Osteoblast (primary cell): Measurements from ENCODE around the gene PACSIN2. TPM values are rescaled to one million over a fixed set of nuclear protein-coding genes. Genes with fewer than 3 reads are reported as not detected.
A peak's percentile ranks its signal among the peaks of the same experiment; 100 is the strongest.

ENCODE experiments used
- DNase-seq: peaks from one replicate; pipeline ENCODE4 v3.0.0; 2011; ENCODE audit warnings: low spot score, mixed read lengths; ENCODE audit not compliant: insufficient read length; ENCODE audit errors: missing footprints
- H2AFZ ChIP-seq: 2 replicates; pipeline ENCODE4 v1.6.0; 2011; ENCODE audit warnings: mild to moderate bottlenecking, low read length
- H3K27ac ChIP-seq: 2 replicates; pipeline ENCODE4 v1.5.1; 2011; ENCODE audit warnings: mild to moderate bottlenecking, low read depth, low read length, moderate library complexity
- H3K27me3 ChIP-seq: 2 replicates; pipeline ENCODE4 v1.6.0; 2012; ENCODE audit warnings: mild to moderate bottlenecking, control low read depth, inconsistent platforms, low read length, moderate library complexity; ENCODE audit not compliant: insufficient read depth
- H3K36me3 ChIP-seq: 2 replicates; pipeline ENCODE4 v1.5.1; 2011; ENCODE audit warnings: mild to moderate bottlenecking, low read length, control low read depth, moderate library complexity; ENCODE audit not compliant: insufficient read depth
- H3K4me1 ChIP-seq: 2 replicates; pipeline ENCODE4 v1.5.1; 2011; ENCODE audit warnings: mild to moderate bottlenecking, low read length, control low read depth, moderate library complexity; ENCODE audit not compliant: insufficient read depth
- H3K4me2 ChIP-seq: 2 replicates; pipeline ENCODE4 v1.6.0; 2011; ENCODE audit warnings: mild to moderate bottlenecking, low read length; ENCODE audit not compliant: insufficient read depth
- H3K4me3 ChIP-seq: fragments of 200-600 bp; sonication (generic); 3 replicates; pipeline ENCODE4 v1.5.1; 2012; ENCODE audit warnings: mild to moderate bottlenecking, low read length, inconsistent platforms; ENCODE audit not compliant: insufficient read depth
- H3K79me2 ChIP-seq: 2 replicates; pipeline ENCODE4 v1.6.0; 2012; ENCODE audit warnings: mild to moderate bottlenecking, low read length, control low read depth, inconsistent platforms; ENCODE audit not compliant: insufficient read depth
- H3K9me3 ChIP-seq: 2 replicates; pipeline ENCODE4 v1.5.1; 2011; ENCODE audit warnings: low read depth, low read length, control low read depth
- H4K20me1 ChIP-seq: 2 replicates; pipeline ENCODE4 v1.6.0; 2012; ENCODE audit warnings: mild to moderate bottlenecking, low read length, control low read depth; ENCODE audit not compliant: insufficient read depth
- CTCF ChIP-seq: IDR thresholded peaks from 2 replicates; pipeline ENCODE4 v1.5.1; 2011; ENCODE audit warnings: mild to moderate bottlenecking, low read depth, low read length, moderate library complexity; ENCODE audit errors: extremely low read depth
- total RNA-seq: library from RNA; depleted of rRNA; stranded (reverse); fragments of >200 nt; gene quantifications from 2 replicates; pipeline ENCODE4 v1.2.3, GENCODE V29; 2012

Gene PACSIN2
- total RNA-seq, 1 donor = 38.0 TPM

- Histone ChIP-seq H3K36me3 (peaks cover 65% of the 10 kb centered on the region), H3K9me3 (no peaks in the 10 kb centered on the region), H3K4me2 (no peak overlapping the region), H3K27me3 (no peaks in the 10 kb centered on the region), H3K4me3 (no peak overlapping the region), H3K4me1 (no peaks in the 10 kb centered on the region), H3K79me2 (no peaks in the 10 kb centered on the region), H3K27ac (no peak overlapping the region), H2AFZ (no peak overlapping the region), H4K20me1 (peaks cover 11% of the 10 kb centered on the region)
- DNase-seq = peak; percentile 68
- no peak for TF ChIP-seq CTCF
Measured at GRCh38 chr22:42881298-42881697, 133.7 kb downstream of the PACSIN2 start.

- Histone ChIP-seq H3K36me3 (peaks cover 67% of the 10 kb centered on the region), H3K27me3 (no peaks in the 10 kb centered on the region), H3K27ac (no peak overlapping the region), H3K79me2 (no peaks in the 10 kb centered on the region), H3K4me2 (no peak overlapping the region), H3K4me3 (no peak overlapping the region), H3K4me1 (no peaks in the 10 kb centered on the region), H4K20me1 (peaks cover 11% of the 10 kb centered on the region), H3K9me3 (no peaks in the 10 kb centered on the region), H2AFZ (no peak overlapping the region)
- peak; percentile 10 for TF ChIP-seq CTCF
- DNase-seq = peak; percentile 78
Measured at GRCh38 chr22:42880815-42881214, 134.1 kb downstream of the PACSIN2 start.

- H3K4me1 ChIP-seq = no peaks in the 10 kb centered on the region
- TF ChIP-seq CTCF = no peak
- peak; percentile 58 for DNase-seq
- H3K27ac ChIP-seq = no peak overlapping the region
- peaks cover 67% of the 10 kb centered on the region for H3K36me3 ChIP-seq
- H2AFZ ChIP-seq = no peak overlapping the region
- H3K4me2 ChIP-seq = no peak overlapping the region
- H3K79me2 ChIP-seq = no peaks in the 10 kb centered on the region
- no peaks in the 10 kb centered on the region for H3K9me3 ChIP-seq
- peaks cover 11% of the 10 kb centered on the region for H4K20me1 ChIP-seq
- no peak overlapping the region for H3K4me3 ChIP-seq
- H3K27me3 ChIP-seq = no peaks in the 10 kb centered on the region
Measured at GRCh38 chr22:42879371-42880021, 135.5 kb downstream of the PACSIN2 start.

GRCh38 chr22:42878561-42879305 lies 136.2 kb downstream of the PACSIN2 start:
- peaks cover 66% of the 10 kb centered on the region for H3K36me3 ChIP-seq
- no peaks in the 10 kb centered on the region for H3K79me2 ChIP-seq
- H2AFZ ChIP-seq = no peak overlapping the region

More at GRCh38 chr22:42878561-42879305, 136.2 kb downstream of the PACSIN2 start:
- Histone ChIP-seq H3K4me2 (no peak overlapping the region), H3K27ac (no peak overlapping the region), H3K27me3 (no peaks in the 10 kb centered on the region), H4K20me1 (peaks cover 11% of the 10 kb centered on the region), H3K4me1 (no peaks in the 10 kb centered on the region), H3K4me3 (no peak overlapping the region), H3K9me3 (no peaks in the 10 kb centered on the region)
- DNase-seq = peak; percentile 76
- TF ChIP-seq CTCF = no peak
